Stimulated activated CD4-positive, alpha-beta T cell treated with anti-CD3 and anti-CD28 coated beads, TNF-alpha, amount 100 ng/mL, for 4 hours (primary cell): ENCODE data around the gene ST3GAL5.
"Not testable (repeated sequence)": the region's sequence is repeated elsewhere in the genome, so short reads cannot be mapped to it uniquely, and the experiment has no call there.

Experiments used
- DNase-seq, 3 experiments: peaks; one replicate each; pipeline ENCODE4 v3.0.0-alpha.2; 2020; ENCODE audit warnings: low read depth in 3 of 3

ST3GAL5 gene

DNA sequence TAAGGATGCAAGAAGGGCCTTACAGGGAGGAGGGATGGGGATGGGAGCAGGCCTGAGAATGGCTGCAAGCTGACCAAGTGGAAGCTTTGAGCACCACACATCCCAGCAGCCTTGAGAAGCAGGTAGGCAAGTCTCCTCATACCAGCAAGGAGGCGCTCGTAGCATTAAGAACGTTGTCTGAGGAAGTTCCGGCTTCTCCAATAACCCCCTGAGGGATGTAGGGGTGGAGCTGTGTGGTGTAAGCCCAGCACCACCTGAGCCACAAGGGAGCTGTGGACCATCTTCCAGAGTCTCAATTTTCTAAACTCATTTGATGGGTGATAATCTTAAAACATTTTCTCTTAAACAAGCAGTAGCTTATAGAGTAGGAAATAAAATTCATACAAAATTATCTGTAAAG is 50.6 kb downstream of the ST3GAL5 start:
- DNase-seq = no peak

- no peak for DNase-seq
These were observed 54.3 kb downstream of the ST3GAL5 start for GRCh38 chr2:85834466-85834865.

DNA sequence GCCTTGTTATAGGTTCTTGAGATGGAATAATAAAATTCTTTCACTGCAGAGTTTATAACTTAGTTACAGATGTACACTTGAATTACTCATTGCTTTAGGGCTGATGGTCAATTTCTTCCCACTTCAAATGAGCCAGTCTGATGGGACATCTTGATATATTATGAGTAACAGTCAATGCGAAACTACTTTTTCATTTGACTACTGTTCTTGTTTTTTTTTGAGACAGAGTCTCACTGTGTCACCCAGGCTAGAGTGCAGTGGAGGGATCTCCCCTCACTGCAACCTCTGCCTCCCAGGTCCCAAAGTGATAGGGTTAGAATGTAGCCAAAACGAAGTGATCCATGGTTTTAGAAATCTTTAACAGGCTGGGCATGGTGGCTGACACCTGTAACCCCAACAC is 57.1 kb downstream of the ST3GAL5 start:
- DNase-seq = no peak

GRCh38 chr2:85830645-85831044 is 58.1 kb downstream of the ST3GAL5 start:
- DNase-seq = no peak

DNA sequence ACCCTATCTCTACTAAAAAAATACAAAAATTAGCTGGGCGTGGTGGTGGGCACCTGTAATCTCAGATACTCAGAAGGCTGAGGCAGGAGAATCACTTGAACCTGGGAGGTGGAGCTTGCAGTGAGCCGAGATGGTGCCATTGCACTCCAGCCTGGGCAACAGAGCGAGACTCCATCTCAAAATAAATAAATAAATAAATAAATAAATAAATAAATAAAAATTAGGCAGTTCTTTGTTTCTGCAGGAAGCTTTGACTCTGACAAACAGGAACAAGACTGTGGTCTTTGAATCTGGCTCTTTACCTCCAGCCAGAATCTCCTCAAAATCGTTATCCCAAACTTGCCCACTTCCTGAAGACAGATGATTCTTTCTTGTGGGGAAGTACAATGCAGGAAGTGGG is 59.4 kb downstream of the ST3GAL5 start:
- not testable (repeated sequence) for DNase-seq

GRCh38 chr2:85828725-85829124 is 60.1 kb downstream of the ST3GAL5 start:
- DNase-seq = no peak

GRCh38 chr2:85827879-85828569 is 60.8 kb downstream of the ST3GAL5 start:
- no peak for DNase-seq

GRCh38 chr2:85826990-85827878 is 61.6 kb downstream of the ST3GAL5 start:
- DNase-seq = peak; percentile 63 to 71 (median 64)

GRCh38 chr2:85823951-85824350 is 64.8 kb downstream of the ST3GAL5 start:
- no peak for DNase-seq

- DNase-seq = no peak
These were observed 66.0 kb downstream of the ST3GAL5 start for GRCh38 chr2:85822766-85823165.

GRCh38 chr2:85819811-85820510 is 68.8 kb downstream of the ST3GAL5 start:
- DNase-seq = no peak

DNA sequence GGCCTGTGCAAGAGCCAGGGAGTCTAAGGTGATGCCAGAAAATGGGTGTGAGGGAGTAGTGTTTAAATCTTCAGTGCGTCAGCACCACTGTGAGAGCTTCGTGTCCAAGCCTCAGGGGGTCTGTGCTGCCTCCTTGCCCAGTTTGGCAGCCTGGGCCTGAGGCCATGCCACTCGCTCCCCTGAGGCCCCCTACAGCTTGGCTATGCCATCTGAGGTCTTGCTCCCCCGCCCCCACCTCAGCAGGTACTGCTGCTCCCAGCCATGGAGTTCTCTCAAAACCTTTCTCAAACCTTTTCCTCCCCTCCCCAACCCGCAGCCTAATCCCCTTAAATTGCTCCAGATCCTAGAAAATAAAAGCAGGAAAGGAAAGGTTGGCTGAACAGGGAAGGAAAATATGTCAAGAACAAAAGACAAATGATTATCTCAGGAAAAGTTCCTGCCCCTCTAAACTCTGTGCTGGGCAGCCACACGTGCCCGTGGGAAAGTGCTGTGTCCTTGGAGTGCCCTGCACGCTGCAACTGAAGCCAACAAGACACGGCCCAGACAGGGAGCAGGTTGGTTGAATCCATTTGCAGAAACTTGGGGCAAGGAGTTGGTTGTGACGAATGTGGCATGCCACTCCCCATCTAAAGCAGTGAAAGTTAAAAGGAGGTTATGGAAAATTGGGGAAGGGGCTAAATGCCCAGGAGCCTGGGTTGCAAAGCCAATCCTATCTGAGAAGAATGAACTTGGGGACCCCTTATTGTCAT is 73.8 kb downstream of the ST3GAL5 start:
- no peak for DNase-seq

GRCh38 chr2:85813982-85814801 is 74.6 kb downstream of the ST3GAL5 start:
- DNase-seq = peak; percentile 61 to 70 (median 67)

DNA sequence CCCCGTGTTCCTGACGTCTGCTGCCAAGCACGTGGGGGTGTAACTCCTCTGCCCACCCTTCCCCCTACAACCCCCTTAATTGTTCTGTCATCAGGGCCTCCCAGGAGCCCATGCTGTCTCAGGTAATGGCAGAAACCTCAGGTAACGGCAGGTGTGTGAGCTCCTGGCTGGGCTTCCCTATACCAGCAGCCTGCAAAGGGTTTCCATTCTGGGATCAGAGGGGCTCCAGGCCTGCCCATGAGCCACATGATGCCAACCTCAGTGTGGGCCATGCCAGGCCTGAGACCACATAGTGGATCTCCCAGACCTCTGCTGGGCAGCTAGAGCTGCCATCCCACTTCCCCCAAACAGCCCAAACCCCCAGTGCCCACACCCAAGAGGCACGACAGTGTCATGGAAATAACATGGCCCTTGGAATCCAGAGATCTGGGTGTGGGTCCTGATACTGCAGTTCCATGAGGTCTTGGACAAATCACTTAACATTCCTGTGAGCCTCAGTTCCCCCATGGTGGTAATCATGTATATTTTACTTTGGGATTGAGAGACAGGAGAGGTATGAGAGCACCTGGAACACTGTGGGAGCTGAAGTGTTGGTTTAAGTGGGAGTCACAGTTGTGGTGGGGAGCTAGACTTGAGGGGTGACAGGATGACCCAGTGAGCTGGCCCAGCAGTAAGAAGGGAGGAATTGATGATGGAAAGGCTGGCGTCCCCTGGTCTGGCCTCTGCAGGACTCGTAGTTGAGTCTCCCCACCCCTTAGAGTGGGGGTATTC is 75.4 kb downstream of the ST3GAL5 start:
- no peak for DNase-seq

GRCh38 chr2:85812094-85812735 is 76.6 kb downstream of the ST3GAL5 start:
- DNase-seq = no peak

- DNase-seq = no peak
These were observed 77.4 kb downstream of the ST3GAL5 start for GRCh38 chr2:85811180-85812093.

DNA sequence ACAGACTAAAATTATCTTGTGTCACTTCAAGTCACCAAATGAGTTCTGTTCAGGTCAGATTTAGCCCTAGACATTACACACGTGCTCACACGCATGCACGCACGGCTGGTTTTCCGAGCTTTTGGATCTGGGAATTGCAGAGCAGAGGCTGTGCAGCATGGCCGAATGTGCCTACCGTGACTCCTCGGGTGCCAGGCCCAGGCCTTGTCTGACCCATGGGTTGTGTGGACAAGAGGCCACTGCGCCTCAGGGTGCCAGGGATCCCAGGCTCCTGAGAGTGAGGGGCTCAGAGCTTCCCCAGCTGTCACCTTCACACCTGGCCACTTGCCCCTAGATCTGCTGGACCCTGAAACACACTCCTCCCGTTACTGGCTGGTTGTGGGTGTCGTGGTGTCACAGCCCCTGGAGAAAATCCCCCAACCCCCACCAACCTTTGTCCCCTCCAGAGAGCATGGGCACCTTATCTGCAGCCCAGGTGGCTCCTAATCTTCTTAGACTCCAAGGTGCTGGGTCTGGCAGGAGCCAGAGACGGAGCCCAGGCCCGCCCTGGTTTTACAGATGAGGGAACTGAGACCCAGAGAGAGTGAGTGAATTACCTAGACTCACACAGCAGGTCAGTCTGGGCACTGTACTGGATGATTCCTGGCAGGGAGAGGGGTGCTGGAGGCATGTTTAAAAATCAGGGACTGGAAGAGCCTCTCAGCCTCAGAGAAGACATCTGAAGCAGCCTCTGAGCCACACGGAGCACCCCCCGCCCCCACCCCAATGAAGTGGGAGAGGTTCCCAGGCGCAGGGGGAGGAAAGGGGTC is 78.2 kb downstream of the ST3GAL5 start:
- DNase-seq = no peak

DNA sequence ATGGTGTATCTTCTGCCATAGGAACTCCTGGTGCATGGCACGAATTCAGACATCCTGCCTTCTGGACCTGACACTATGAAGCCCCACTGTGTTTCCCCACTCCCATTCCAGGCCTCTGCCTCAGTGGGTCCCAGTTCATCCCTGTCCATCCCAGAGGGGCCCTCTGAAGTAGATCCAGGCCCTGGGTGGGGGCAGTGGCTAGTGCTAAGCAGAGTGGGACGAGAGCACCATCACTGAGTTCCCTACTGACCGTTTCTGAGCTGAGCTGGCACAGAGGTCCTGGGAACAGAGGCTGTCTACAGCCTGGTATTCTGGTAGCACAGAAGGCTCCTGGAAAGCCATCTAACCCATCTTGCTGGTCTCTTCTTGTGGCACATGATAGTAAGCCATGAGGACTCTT is 81.0 kb downstream of the ST3GAL5 start:
- DNase-seq = no peak
